ENCODE measurements around the gene CDCA8. TPM values are rescaled to one million over a fixed set of nuclear protein-coding genes. Genes with fewer than 3 reads are reported as not detected.
"Not testable (repeated sequence)": the region's sequence is repeated elsewhere in the genome, so short reads cannot be mapped to it uniquely, and the experiment has no call there.

The CDCA8 gene
- total RNA-seq, 2 donors from 2014 or later = 14.9 to 44.5 TPM

DNA sequence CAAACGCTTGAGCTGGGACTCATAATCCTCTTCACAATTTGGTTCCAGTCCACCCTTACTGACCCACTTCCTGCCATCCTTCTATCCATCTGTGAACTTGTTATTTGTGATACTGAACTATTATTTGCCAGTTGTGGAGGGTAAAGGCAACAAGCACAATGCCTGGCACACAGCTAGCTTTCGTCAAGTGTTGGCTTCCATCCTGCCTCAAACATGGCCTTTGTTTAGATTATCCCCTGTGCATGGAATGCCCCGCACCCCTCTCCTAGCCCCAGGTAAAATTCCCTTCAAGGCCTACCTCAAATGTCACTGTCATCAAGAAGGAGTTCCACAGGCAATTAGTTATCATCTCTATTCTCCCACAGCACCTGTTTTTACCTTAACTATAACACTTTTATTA, 11.4 kb upstream of the CDCA8 start:
- no peaks in the 10 kb centered on the region for H3K36me3 ChIP-seq

DNA sequence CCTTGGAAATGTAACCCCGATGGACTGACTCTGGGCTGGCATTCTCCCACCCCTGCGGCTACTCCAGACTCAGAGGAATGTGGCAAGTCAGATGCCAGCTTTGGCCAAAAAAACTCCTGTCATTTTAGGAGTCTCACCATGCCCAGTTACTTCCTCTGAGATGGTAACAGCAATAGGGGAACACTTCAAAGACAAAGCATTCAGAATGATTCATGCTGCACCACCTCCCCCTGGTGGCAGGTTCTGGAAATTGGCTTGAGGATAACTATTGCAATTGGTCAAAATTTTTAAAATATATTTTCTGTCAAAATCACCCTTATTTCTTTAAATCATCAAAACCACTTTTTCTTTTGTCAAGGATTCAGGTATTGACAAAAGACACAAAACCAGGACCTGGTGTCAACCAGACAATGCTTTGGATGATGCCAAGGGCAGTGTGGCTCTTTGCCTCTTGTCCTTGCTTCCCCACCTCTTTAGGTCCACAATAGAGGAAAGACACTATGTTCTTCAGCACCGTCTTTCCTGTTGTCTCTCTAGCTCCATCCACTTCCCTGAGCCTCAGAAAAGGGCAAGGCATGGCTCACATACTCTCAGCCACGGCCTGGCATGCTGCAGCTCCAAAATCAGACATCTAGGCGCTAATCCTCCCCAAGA, 9.9 kb upstream of the CDCA8 start:
- Histone ChIP-seq H3K27ac (no peak overlapping the region), H3K27me3 (no peaks in the 10 kb centered on the region), H3K36me3 (no peaks in the 10 kb centered on the region), H3K4me1 (no peaks in the 10 kb centered on the region), H3K4me3 (no peak overlapping the region), H3K9ac (ENCODE audit: low read depth in 2 of 2, low read length in 2 of 2) (no peak overlapping the region), H3K9me3 (no peaks in the 10 kb centered on the region)
- intact Hi-C loops (cut with DNase I) = loop anchor here (2.0 to 5.0 kb wide), 3 partner anchors 80 to 225 kb away; partner anchors contain the start of gene DNALI1
- TF ChIP-seq, protein P1, sequence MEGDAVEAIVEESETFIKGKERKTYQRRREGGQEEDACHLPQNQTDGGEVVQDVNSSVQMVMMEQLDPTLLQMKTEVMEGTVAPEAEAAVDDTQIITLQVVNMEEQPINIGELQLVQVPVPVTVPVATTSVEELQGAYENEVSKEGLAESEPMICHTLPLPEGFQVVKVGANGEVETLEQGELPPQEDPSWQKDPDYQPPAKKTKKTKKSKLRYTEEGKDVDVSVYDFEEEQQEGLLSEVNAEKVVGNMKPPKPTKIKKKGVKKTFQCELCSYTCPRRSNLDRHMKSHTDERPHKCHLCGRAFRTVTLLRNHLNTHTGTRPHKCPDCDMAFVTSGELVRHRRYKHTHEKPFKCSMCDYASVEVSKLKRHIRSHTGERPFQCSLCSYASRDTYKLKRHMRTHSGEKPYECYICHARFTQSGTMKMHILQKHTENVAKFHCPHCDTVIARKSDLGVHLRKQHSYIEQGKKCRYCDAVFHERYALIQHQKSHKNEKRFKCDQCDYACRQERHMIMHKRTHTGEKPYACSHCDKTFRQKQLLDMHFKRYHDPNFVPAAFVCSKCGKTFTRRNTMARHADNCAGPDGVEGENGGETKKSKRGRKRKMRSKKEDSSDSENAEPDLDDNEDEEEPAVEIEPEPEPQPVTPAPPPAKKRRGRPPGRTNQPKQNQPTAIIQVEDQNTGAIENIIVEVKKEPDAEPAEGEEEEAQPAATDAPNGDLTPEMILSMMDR (IDR thresholded peaks at IDR 0.05) = peak; percentile 86
- peak; percentile 79 for DNase-seq

More for the DNA sequence above, 11.4 kb upstream of the CDCA8 start:
- TF ChIP-seq, protein P1 (IDR thresholded peaks at IDR 0.05) = no peak
- no peaks in the 10 kb centered on the region for H3K9me3 ChIP-seq
- no peak overlapping the region for H3K27ac ChIP-seq
- no peak overlapping the region for H3K4me3 ChIP-seq
- H3K4me1 ChIP-seq = no peaks in the 10 kb centered on the region
- intact Hi-C loops (cut with DNase I) = loop anchor here (5.0 kb wide), 2 partner anchors 124 to 224 kb away; partner anchors contain the start of gene DNALI1
- no peak overlapping the region for H3K9ac ChIP-seq (ENCODE audit: low read depth in 2 of 2, low read length in 2 of 2)
- no peaks in the 10 kb centered on the region for H3K27me3 ChIP-seq
- DNase-seq = no peak

DNA sequence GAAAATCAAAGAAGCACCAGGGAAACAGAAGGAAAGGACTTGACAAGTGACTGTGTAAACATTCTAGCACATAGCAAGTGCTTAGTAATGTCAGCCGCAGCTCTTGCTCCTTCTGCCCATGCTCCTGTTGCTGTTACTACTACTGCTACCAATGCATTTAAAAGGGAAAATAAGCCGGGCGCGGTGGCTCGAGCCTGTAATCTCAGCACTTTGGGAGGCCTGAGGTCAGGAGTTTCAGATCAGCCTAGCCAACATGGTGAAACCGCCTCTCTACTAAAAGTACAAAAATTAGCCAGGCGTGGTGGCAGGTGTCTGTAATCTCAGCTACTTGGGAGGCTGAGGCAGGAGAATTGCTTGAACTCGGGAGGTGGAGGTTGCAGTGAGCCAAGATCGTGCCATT, 8.1 kb upstream of the CDCA8 start:
- intact Hi-C loops (cut with DNase I) = loop anchor here (5.0 kb wide), 2 partner anchors 127 to 227 kb away; partner anchors contain the start of gene DNALI1
- H3K27ac ChIP-seq; H3K36me3 ChIP-seq; H3K4me1 ChIP-seq; H3K9ac ChIP-seq (ENCODE audit: low read depth in 2 of 2, low read length in 2 of 2); DNase-seq; H3K9me3 ChIP-seq; H3K27me3 ChIP-seq; H3K4me3 ChIP-seq: not testable (repeated sequence)

DNA sequence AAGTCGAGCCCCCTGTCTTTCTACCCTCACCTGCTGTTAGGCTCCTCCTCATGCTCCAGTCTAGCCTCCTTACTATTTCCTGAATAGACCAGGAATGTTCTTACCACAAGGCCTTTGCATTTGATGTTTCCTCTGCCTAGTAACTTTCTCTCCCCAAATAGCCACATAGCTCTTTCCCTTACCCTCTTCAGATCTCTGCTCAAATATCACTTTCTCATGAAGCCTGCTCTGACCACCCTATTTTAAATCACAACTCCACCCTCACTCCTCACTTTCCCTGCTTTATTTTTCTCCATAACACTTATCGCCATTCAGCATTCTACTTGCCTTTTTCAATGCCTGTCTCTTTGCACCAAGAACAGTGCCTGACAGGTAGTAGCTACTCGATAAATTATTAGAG, 6.6 kb upstream of the CDCA8 start:
- Histone ChIP-seq H3K4me1 (peaks cover 12% of the 10 kb centered on the region), H3K4me3 (no peak overlapping the region), H3K27me3 (no peaks in the 10 kb centered on the region), H3K27ac (no peak overlapping the region), H3K36me3 (no peaks in the 10 kb centered on the region), H3K9ac (ENCODE audit: low read depth in 2 of 2, low read length in 2 of 2) (no peak overlapping the region), H3K9me3 (no peaks in the 10 kb centered on the region)
- DNase-seq = no peak
- intact Hi-C loops (cut with DNase I) = no loop called here
- TF ChIP-seq, protein P1 (IDR thresholded peaks at IDR 0.05) = no peak

DNA sequence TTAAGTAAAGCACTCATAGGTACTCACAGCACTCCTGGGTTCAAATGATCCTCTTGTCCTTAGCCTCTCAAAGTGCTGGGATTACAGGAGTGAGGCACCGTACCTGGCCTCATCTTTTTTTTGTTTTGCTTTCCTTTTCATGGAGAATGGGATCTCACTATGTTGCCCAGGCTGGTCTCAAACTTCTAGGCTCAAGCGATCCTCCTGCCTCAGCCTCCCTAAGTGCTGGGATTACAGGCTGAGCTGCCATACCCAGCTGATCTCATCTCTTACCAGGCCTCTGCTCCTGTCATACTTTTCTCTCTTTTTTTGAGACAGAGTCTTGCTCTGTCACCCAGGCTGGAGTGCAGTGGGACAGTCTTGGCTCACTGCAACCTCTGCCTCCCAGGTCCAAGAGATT, 4.6 kb upstream of the CDCA8 start:
- H3K27me3 ChIP-seq; H3K4me3 ChIP-seq; H3K9me3 ChIP-seq; H3K27ac ChIP-seq; H3K9ac ChIP-seq (ENCODE audit: low read depth in 2 of 2, low read length in 2 of 2); H3K36me3 ChIP-seq; intact Hi-C loops (cut with DNase I); DNase-seq: not testable (repeated sequence)
- peaks cover 20% of the 10 kb centered on the region for H3K4me1 ChIP-seq

DNA sequence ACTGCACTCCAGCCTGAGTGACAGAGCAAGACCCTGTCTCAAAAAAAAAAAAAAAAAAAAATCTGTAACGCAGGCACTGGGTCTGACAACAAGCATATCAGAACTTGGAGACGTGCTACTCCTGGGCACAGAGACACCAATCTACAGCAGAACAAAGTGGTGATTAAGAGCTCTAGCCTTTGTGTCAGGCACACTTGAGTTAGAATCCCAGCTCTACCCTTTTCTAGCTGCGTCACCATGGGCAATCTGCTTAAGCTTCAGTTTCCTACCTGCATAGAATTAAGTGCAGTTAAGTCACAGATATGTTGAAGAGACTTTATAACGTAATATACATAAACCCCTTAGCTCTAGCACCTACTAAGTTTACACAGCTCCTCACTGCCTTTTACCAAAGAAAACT, 3.4 kb upstream of the CDCA8 start:
- no peak overlapping the region for H3K27ac ChIP-seq
- no peaks in the 10 kb centered on the region for H3K27me3 ChIP-seq
- H3K4me3 ChIP-seq = no peak overlapping the region
- H3K9me3 ChIP-seq = no peaks in the 10 kb centered on the region
- intact Hi-C loops (cut with DNase I) = no loop called here
- H3K36me3 ChIP-seq = no peaks in the 10 kb centered on the region
- TF ChIP-seq, protein P1 (IDR thresholded peaks at IDR 0.05) = no peak
- no peak for DNase-seq
- peak overlapping the region in 1 of 2 donors; percentile 77 for H3K9ac ChIP-seq (ENCODE audit: low read depth in 2 of 2, low read length in 2 of 2)
- peaks cover 20% of the 10 kb centered on the region for H3K4me1 ChIP-seq
